SK-N-SH (cell line): ENCODE data around the gene CAPRIN2.

Source experiments
- FOXJ3 ChIP-seq: sonication (generic); formaldehyde crosslinking; IDR thresholded peaks from 2 replicates; pipeline ENCODE4 v1.5.1; 2020; ENCODE audit warnings: mild to moderate bottlenecking, missing genetic modification reagents
- JUND ChIP-seq: IDR thresholded peaks from 2 replicates; pipeline ENCODE4 v1.4.0; 2012
- NFIC ChIP-seq: IDR thresholded peaks from 2 replicates; pipeline ENCODE4 v1.4.0; 2012; ENCODE audit warnings: borderline replicate concordance
- RAD21 ChIP-seq: IDR thresholded peaks from 2 replicates; pipeline ENCODE4 v1.6.1; 2012; ENCODE audit warnings: mild to moderate bottlenecking, low read length
- RFX5 ChIP-seq: IDR thresholded peaks from 2 replicates; pipeline ENCODE4 v1.6.1; 2012; ENCODE audit warnings: mild to moderate bottlenecking, improper control_type of control experiment, low read length
- TF ChIP-seq, protein P1 (sequence below): fragments of 200-600 bp; sonication (generic); IDR thresholded peaks from 2 replicates; pipeline ENCODE4 v1.6.1; 2017; ENCODE audit warnings: antibody characterized with exemption, mild to moderate bottlenecking, moderate library complexity

DNA sequence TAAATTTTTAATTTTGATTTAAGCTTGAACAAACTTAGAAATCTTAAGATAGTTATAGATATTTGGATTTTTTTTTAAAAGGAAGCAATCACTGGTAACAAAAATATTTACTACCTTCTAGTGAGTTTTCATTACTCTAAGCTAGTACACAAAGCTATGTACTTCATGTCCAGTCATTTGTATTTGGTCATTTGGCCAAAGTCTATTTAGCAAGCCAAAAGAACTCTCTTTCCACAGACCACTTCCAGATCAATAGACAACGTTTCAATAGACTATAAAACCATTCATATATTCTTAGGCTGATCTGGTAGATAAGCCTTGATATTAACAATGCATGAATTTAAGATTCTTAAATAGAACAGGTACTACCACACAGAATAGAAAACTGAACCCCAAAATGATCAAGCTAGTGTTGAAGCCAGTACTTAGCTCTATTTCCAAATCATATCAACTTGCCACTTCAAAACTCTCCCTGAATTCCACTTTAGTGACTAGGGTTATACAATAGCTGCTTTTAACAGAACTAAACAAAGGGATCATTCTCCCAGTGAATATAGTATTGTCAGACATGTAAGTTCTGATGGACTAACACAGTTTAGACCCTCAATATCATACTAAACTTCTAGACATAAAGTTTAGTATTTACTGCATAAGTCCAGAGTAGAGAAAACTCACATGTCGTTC, 21.7 kb downstream of the CAPRIN2 start:
- TF ChIP-seq NFIC (no peak), RFX5 (no peak), JUND (no peak), FOXJ3 (CRISPR knock-in tag) (no peak), RAD21 (no peak)
- TF ChIP-seq, protein P1, sequence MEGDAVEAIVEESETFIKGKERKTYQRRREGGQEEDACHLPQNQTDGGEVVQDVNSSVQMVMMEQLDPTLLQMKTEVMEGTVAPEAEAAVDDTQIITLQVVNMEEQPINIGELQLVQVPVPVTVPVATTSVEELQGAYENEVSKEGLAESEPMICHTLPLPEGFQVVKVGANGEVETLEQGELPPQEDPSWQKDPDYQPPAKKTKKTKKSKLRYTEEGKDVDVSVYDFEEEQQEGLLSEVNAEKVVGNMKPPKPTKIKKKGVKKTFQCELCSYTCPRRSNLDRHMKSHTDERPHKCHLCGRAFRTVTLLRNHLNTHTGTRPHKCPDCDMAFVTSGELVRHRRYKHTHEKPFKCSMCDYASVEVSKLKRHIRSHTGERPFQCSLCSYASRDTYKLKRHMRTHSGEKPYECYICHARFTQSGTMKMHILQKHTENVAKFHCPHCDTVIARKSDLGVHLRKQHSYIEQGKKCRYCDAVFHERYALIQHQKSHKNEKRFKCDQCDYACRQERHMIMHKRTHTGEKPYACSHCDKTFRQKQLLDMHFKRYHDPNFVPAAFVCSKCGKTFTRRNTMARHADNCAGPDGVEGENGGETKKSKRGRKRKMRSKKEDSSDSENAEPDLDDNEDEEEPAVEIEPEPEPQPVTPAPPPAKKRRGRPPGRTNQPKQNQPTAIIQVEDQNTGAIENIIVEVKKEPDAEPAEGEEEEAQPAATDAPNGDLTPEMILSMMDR = no peak
